Common myeloid progenitor, CD34-positive (primary cell): ENCODE results near the gene SUPT5H.

Experiments used
- CTCF ChIA-PET: fragments of 350-600 bp; sonication (Branson Sonifier 250); formaldehyde crosslinking; loops from one replicate; lab custom pipeline; 2021; ENCODE audit warnings: antibody characterized with exemption; lab: Charles Lee
- POLR2A ChIA-PET: fragments of 350-600 bp; sonication (Branson Sonifier 250); formaldehyde crosslinking; loops from one replicate; lab custom pipeline; 2021; ENCODE audit warnings: antibody characterized with exemption; lab: Charles Lee
- DNase-seq, 3 donors: peaks; one replicate each; pipeline versions ENCODE4 v3.0.0 to v3.0.0-alpha.2; 2013
- H3K27ac ChIP-seq, 2 experiments: 1 replicate in 1 of 2; 2 replicates in 1 of 2; pipeline ENCODE4 v1.7.0; 2013; ENCODE audit warnings: inconsistent platforms in 2 of 2, low read length in 2 of 2, mild to moderate bottlenecking in 2 of 2, low read depth in 1 of 2, moderate library complexity in 1 of 2; ENCODE audit not compliant: severe bottlenecking in 2 of 2, insufficient read depth in 1 of 2, poor library complexity in 1 of 2
- H3K27me3 ChIP-seq, 5 experiments: replicated peaks in 2 of 5; 1 replicate in 3 of 5; 2 replicates in 2 of 5; pipeline versions ENCODE4 v1.6.1 to v1.7.0; 2013; ENCODE audit warnings: low read length in 4 of 5, mild to moderate bottlenecking in 2 of 5, moderate library complexity in 2 of 5, inconsistent platforms in 1 of 5; ENCODE audit not compliant: insufficient read depth in 5 of 5, control insufficient read depth in 4 of 5
- H3K36me3 ChIP-seq, 4 experiments: 1 replicate in 2 of 4; 2 replicates in 2 of 4; pipeline versions ENCODE4 v1.6.1 to v1.7.0; 2013; ENCODE audit warnings: low read length in 3 of 4, control low read depth in 1 of 4, mild to moderate bottlenecking in 1 of 4; ENCODE audit not compliant: control insufficient read depth in 4 of 4, insufficient read depth in 4 of 4
- H3K4me1 ChIP-seq, 4 experiments: 1 replicate in 3 of 4; 2 replicates in 1 of 4; pipeline versions ENCODE4 v1.6.1 to v1.7.1; 2013; ENCODE audit warnings: low read length in 3 of 4, mild to moderate bottlenecking in 3 of 4, control low read depth in 1 of 4, inconsistent platforms in 1 of 4, moderate library complexity in 1 of 4; ENCODE audit not compliant: control insufficient read depth in 4 of 4, insufficient read depth in 4 of 4; ENCODE audit errors: control extremely low read depth in 1 of 4
- H3K4me3 ChIP-seq, 7 experiments: 1 replicate in 4 of 7; 2 replicates in 3 of 7; pipeline versions ENCODE4 v1.5.1 to v1.7.0; 2013; ENCODE audit warnings: mild to moderate bottlenecking in 7 of 7, low read length in 6 of 7, moderate library complexity in 6 of 7, inconsistent platforms in 2 of 7, low read depth in 2 of 7, control low read depth in 1 of 7; ENCODE audit not compliant: insufficient read depth in 4 of 7, control insufficient read depth in 1 of 7; ENCODE audit errors: extremely low read depth in 1 of 7
- H3K9me3 ChIP-seq, 5 experiments: 1 replicate in 4 of 5; 2 replicates in 1 of 5; pipeline versions ENCODE4 v1.6.1 to v1.7.1; 2013; ENCODE audit warnings: low read length in 4 of 5, mild to moderate bottlenecking in 2 of 5, inconsistent platforms in 1 of 5, low read depth in 1 of 5, moderate library complexity in 1 of 5; ENCODE audit not compliant: control insufficient read depth in 4 of 5, insufficient read depth in 2 of 5; ENCODE audit errors: control extremely low read depth in 1 of 5
- WGBS: methylation state at CpG from one replicate; pipeline ENCODE4 v1.1.5; 2013; ENCODE audit not compliant: insufficient coverage; 5-methylcytosine and 5-hydroxymethylcytosine counted together

The SUPT5H gene

GRCh38 chr19:39463403-39463802 is 18.0 kb downstream of the SUPT5H start:
- H3K9me3 ChIP-seq, result no peaks in the 10 kb centered on the region
- 85% methylated on average over 2 of the region's 3 CpGs for WGBS
- POLR2A ChIA-PET, result no interaction called here
- CTCF ChIA-PET, result interaction anchor here (0.9 to 2.5 kb wide), 3 partner anchors 11 to 17 kb away, joined by 3 to 15 read pairs (median 4); partner anchors contain the start of gene TIMM50
- no peak for DNase-seq
- H3K36me3 ChIP-seq, result peaks cover 21 to 76% (median 58%) of the 10 kb centered on the region in 4 experiments
- H3K27me3 ChIP-seq, result no peaks in the 10 kb centered on the region
- H3K4me3 ChIP-seq, result no peak overlapping the region
- H3K4me1 ChIP-seq, result no peaks in the 10 kb centered on the region
- no peak overlapping the region for H3K27ac ChIP-seq

DNA sequence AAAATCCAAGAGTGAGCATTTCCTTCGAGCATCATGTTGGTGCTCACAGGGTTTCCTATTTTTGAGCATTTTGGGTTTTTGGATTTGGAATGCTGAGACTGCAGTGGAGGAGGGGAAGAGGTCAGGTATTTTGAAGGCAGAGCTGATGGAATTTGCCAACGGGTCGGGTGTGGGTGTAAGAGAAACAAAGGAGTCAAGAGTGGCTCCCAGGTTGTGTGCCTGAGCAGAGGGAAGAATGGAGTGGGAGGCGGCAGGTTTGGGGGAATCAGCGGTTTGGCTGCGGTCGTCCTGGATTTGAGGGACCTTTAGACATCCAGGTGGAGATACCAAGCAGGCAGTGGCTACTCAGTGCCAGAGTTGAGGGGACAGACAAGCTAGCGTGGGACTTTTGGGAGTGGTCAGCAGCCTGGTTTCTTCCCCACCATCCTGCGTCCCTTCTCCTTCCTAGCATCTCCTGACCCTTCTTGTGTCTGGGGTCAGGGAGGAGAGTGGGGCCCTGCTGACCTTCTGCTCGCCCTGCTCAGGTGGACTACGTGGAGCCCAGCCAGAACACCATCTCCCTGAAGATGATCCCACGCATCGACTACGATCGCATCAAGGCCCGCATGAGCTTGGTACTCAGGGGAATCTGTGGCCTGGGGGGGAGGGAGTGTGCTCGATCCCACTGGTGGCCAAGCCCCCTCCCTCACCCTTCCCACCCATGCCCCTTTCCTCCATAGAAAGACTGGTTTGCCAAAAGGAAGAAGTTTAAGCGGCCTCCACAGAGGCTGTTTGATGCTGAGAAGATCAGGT is 20.8 kb downstream of the SUPT5H start:
- no peaks in the 10 kb centered on the region for H3K9me3 ChIP-seq
- peaks cover 23 to 77% (median 62%) of the 10 kb centered on the region in 4 experiments for H3K36me3 ChIP-seq
- ChIA-PET POLR2A (no interaction called here), CTCF (interaction anchor here (1.0 kb wide), 1 partner anchor 10 kb away, joined by 4 read pairs; no protein-coding TSS in a partner anchor)
- no peaks in the 10 kb centered on the region for H3K27me3 ChIP-seq
- no peaks in the 10 kb centered on the region for H3K4me1 ChIP-seq
- DNase-seq, result no peak
- 98% methylated on average over 9 of the region's 18 CpGs for WGBS
- H3K4me3 ChIP-seq, result no peak overlapping the region
- H3K27ac ChIP-seq, result no peak overlapping the region

- 98% methylated on average over 7 of the region's 7 CpGs for WGBS
- no peaks in the 10 kb centered on the region for H3K4me1 ChIP-seq
- no peak overlapping the region for H3K27ac ChIP-seq
- DNase-seq, result no peak
- no peaks in the 10 kb centered on the region for H3K27me3 ChIP-seq
- no peak overlapping the region for H3K4me3 ChIP-seq
- no peaks in the 10 kb centered on the region for H3K9me3 ChIP-seq
- H3K36me3 ChIP-seq, result peaks cover 22 to 87% (median 74%) of the 10 kb centered on the region in 4 experiments
- POLR2A ChIA-PET, result no interaction called here
- CTCF ChIA-PET, result interaction anchor here (1.4 kb wide), 1 partner anchor 70 kb away, joined by 3 read pairs; no protein-coding TSS in a partner anchor
These were observed 22.6 kb downstream of the SUPT5H start for GRCh38 chr19:39467941-39468340.

DNA sequence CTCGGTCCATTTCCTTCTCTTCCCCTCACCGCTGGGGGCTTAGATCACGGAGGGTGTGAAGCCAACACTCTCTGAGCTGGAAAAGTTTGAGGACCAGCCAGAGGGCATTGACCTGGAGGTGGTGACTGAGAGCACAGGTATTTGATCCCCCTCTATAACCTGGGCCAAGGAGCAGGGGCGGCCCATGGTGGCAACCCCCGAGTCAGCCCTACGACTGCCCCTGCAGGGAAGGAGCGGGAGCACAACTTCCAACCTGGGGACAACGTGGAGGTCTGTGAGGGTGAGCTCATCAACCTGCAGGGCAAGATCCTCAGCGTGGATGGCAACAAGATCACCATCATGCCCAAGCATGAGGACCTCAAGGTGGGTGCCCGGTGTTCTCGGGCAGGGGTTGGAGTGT is 23.7 kb downstream of the SUPT5H start:
- no peak overlapping the region for H3K4me3 ChIP-seq
- H3K27ac ChIP-seq, result no peak overlapping the region
- H3K4me1 ChIP-seq, result no peaks in the 10 kb centered on the region
- CTCF ChIA-PET, result interaction anchor here (1.1 to 1.4 kb wide), 4 partner anchors 24 to 71 kb away, joined by 3 to 4 read pairs (median 3); partner anchors contain the start of genes EID2 and SUPT5H
- H3K27me3 ChIP-seq, result no peaks in the 10 kb centered on the region
- peaks cover 22 to 94% (median 81%) of the 10 kb centered on the region in 4 experiments for H3K36me3 ChIP-seq
- WGBS, result 100% methylated on average over 7 of the region's 11 CpGs
- no peak for DNase-seq
- H3K9me3 ChIP-seq, result no peaks in the 10 kb centered on the region
- POLR2A ChIA-PET, result no interaction called here

DNA sequence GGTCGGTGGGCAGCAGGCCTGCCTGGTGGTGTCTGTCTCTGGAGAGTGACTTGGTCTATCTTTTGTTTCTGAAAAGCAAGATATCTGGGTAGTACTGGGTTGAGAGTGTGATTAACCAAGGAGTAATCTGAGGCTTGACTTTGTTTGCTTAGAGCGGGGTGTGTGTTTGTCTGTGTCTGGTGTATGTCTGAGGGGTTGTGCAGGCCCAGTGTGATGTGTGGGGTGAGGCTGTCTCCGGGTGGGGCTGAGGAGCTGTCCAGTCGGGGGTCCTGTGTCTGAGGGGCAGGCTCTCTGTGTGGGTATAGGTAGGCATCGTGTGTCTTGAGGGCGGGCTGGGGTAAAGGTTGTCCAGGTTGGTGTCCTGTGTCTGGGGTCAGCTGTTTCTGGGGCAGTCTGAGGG is 24.2 kb downstream of the SUPT5H start:
- Histone ChIP-seq H3K4me1 (no peaks in the 10 kb centered on the region), H3K36me3 (peaks cover 24 to 96% (median 82%) of the 10 kb centered on the region in 4 experiments), H3K27ac (no peak overlapping the region), H3K4me3 (no peak overlapping the region), H3K9me3 (no peaks in the 10 kb centered on the region), H3K27me3 (no peaks in the 10 kb centered on the region)
- WGBS, result 93% methylated on average over 3 of the region's 6 CpGs
- DNase-seq, result no peak
- ChIA-PET POLR2A (no interaction called here), CTCF (interaction anchor here (1.1 to 1.4 kb wide), 3 partner anchors 24 to 70 kb away, joined by 3 to 4 read pairs (median 3); partner anchors contain the start of genes EID2 and SUPT5H)

DNA sequence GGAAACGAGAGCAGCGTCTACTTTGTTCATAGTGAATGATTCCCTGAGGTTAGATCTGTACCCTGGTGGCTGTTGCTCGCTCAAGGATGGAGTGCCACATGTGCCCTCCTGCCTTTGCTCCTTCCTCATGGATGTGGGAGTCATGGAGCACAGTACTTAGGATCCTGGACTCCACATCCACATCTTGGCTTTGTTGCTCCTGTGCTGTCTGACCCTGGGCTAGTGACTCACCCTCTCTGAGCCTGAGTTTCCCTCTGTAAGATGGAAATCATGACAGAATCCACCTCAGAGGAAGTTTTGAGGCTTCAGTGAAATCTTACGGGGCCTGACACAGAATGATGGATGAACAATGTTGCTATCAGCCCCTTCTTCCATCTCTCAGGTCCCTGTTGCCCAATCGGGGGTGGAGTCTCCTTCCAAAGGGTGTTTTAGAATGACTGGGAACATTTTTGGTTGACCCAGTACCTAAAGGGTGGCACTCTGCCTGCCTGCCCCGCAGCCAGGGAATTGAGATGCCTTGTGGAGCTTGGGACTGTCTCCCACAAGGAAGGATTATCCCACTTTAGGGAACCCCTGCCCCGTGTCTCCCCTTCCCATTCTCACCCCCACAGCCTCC is 25.4 kb downstream of the SUPT5H start:
- Histone ChIP-seq H3K4me3 (no peak overlapping the region), H3K9me3 (no peaks in the 10 kb centered on the region), H3K36me3 (peaks cover 20 to 93% (median 78%) of the 10 kb centered on the region in 4 experiments), H3K27me3 (no peaks in the 10 kb centered on the region), H3K4me1 (no peaks in the 10 kb centered on the region), H3K27ac (no peak overlapping the region)
- ChIA-PET POLR2A (interaction anchor here (0.6 kb wide), 1 partner anchor 1832 kb away, joined by 4 read pairs; no protein-coding TSS in a partner anchor), CTCF (no interaction called here)
- DNase-seq, result no peak
- WGBS, result 99% methylated on average over 6 of the region's 7 CpGs
